ENCODE data around the gene SDK1.

GRCh38 chr7:4006687-4007086 lies 705.6 kb downstream of the SDK1 start:
- TF ChIP-seq, protein P1, sequence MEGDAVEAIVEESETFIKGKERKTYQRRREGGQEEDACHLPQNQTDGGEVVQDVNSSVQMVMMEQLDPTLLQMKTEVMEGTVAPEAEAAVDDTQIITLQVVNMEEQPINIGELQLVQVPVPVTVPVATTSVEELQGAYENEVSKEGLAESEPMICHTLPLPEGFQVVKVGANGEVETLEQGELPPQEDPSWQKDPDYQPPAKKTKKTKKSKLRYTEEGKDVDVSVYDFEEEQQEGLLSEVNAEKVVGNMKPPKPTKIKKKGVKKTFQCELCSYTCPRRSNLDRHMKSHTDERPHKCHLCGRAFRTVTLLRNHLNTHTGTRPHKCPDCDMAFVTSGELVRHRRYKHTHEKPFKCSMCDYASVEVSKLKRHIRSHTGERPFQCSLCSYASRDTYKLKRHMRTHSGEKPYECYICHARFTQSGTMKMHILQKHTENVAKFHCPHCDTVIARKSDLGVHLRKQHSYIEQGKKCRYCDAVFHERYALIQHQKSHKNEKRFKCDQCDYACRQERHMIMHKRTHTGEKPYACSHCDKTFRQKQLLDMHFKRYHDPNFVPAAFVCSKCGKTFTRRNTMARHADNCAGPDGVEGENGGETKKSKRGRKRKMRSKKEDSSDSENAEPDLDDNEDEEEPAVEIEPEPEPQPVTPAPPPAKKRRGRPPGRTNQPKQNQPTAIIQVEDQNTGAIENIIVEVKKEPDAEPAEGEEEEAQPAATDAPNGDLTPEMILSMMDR (conservative IDR thresholded peaks at IDR 0.05): no peak
- TF ChIP-seq ZFX (IDR thresholded peaks at IDR 0.05): no peak
